ENCODE results near the gene TTC28.

The TTC28 gene

GRCh38 chr22:28442264-28442710, 237.4 kb downstream of the TTC28 start:
- DNase-seq (ENCODE audit: low read depth in 2 of 2), result peak; percentile 6 to 27

- no peak for DNase-seq (ENCODE audit: low read depth in 2 of 2)
Observed at GRCh38 chr22:28441720-28442263, 237.8 kb downstream of the TTC28 start.

GRCh38 chr22:28440592-28441390, 238.8 kb downstream of the TTC28 start:
- DNase-seq (ENCODE audit: low read depth in 2 of 2), result no peak

GRCh38 chr22:28438183-28438768, 241.4 kb downstream of the TTC28 start:
- DNase-seq (ENCODE audit: low read depth in 2 of 2), result no peak

GRCh38 chr22:28435982-28436381, 243.7 kb downstream of the TTC28 start:
- DNase-seq (ENCODE audit: low read depth in 2 of 2), result no peak

- no peak for DNase-seq (ENCODE audit: low read depth in 2 of 2)
Observed at GRCh38 chr22:28435140-28435768, 244.4 kb downstream of the TTC28 start.

- no peak for DNase-seq (ENCODE audit: low read depth in 2 of 2)
Observed at GRCh38 chr22:28430466-28431025, 249.1 kb downstream of the TTC28 start.

- no peak for DNase-seq (ENCODE audit: low read depth in 2 of 2)
Observed at GRCh38 chr22:28429711-28430110, 249.9 kb downstream of the TTC28 start.

- DNase-seq (ENCODE audit: low read depth in 2 of 2), result no peak
Observed at GRCh38 chr22:28428271-28428670, 251.4 kb downstream of the TTC28 start.

GRCh38 chr22:28426346-28427132, 253.1 kb downstream of the TTC28 start:
- DNase-seq (ENCODE audit: low read depth in 2 of 2), result no peak

- DNase-seq (ENCODE audit: low read depth in 2 of 2), result no peak
Observed at GRCh38 chr22:28425211-28425610, 254.4 kb downstream of the TTC28 start.

GRCh38 chr22:28424427-28425080, 255.1 kb downstream of the TTC28 start:
- DNase-seq (ENCODE audit: low read depth in 2 of 2), result no peak

GRCh38 chr22:28419919-28420318, 259.7 kb downstream of the TTC28 start:
- DNase-seq (ENCODE audit: low read depth in 2 of 2), result no peak

GRCh38 chr22:28418008-28418407, 261.6 kb downstream of the TTC28 start:
- DNase-seq (ENCODE audit: low read depth in 2 of 2), result no peak

- DNase-seq (ENCODE audit: low read depth in 2 of 2), result no peak
Observed at GRCh38 chr22:28417431-28417830, 262.2 kb downstream of the TTC28 start.

GRCh38 chr22:28414913-28415312, 264.7 kb downstream of the TTC28 start:
- DNase-seq (ENCODE audit: low read depth in 2 of 2), result no peak

- no peak for DNase-seq (ENCODE audit: low read depth in 2 of 2)
Observed at GRCh38 chr22:28413612-28414399, 265.8 kb downstream of the TTC28 start.

GRCh38 chr22:28412109-28412508, 267.5 kb downstream of the TTC28 start:
- no peak for DNase-seq (ENCODE audit: low read depth in 2 of 2)

GRCh38 chr22:28411125-28411524, 268.5 kb downstream of the TTC28 start:
- DNase-seq (ENCODE audit: low read depth in 2 of 2), result no peak
